ENCODE measurements around the gene RNF208. TPM values are rescaled to one million over a fixed set of nuclear protein-coding genes. Genes with fewer than 3 reads are reported as not detected.

RNF208 gene
- total and polyA plus RNA-seq, 2 of the 4 experiments (the other 2 are of a cell fraction), result 1.2 TPM; not detected in 1

DNA sequence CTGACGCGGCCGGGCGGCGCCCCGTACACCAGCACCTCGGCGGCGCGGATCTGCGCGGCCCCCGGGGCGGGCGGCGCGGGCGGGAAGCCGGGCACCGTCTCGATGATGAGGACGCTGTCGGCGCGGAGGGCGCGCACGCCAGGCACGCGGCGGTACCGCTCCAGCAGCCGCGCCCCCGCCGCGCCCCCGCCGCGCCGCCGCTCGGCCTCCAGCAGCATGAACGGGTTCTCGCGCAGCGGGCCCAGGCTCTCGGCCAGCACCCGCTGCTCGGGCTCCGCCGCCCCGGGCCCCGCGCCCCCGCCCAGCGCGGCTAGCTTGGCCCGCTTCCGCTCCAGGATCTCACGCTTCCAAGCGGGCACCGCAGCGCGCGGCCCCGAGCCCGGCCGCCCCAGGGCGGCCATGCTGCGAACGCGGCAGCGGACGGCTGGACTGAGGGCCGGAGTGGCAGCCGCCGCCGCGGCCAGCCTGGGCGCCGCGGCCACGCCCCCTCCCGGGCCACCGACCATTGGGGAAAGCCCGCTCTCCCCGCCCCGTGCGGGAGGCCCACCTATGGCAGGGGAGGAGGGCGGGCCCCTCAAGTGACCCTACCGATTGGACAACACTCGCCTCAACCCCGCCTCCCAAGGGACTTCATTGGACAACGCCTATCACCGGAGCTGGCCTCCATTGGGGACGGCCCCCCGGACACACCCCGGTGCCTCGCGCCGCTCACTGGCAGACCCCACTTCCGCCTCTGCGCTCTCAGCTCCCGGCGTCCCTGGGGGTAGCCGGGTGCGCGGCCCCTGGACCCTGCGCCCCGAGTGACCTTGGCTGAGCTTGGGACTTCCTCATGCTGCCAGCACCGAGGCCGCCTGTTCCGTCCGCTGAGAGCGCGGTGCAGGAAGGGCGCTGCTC is 21.5 kb downstream of the RNF208 start, which contains the start of gene TPRN (continued):
- TF ChIP-seq BHLHE40 (IDR thresholded peaks at IDR 0.05; ENCODE audit: low read depth, low read length) (peak; percentile 7; the same call in 1 of the 2 replicates), CEBPB (IDR thresholded peaks at IDR 0.05; ENCODE audit: low read depth, low read length) (no peak), RAD21 (IDR thresholded peaks at IDR 0.05; ENCODE audit: low read length) (no peak)

DNA sequence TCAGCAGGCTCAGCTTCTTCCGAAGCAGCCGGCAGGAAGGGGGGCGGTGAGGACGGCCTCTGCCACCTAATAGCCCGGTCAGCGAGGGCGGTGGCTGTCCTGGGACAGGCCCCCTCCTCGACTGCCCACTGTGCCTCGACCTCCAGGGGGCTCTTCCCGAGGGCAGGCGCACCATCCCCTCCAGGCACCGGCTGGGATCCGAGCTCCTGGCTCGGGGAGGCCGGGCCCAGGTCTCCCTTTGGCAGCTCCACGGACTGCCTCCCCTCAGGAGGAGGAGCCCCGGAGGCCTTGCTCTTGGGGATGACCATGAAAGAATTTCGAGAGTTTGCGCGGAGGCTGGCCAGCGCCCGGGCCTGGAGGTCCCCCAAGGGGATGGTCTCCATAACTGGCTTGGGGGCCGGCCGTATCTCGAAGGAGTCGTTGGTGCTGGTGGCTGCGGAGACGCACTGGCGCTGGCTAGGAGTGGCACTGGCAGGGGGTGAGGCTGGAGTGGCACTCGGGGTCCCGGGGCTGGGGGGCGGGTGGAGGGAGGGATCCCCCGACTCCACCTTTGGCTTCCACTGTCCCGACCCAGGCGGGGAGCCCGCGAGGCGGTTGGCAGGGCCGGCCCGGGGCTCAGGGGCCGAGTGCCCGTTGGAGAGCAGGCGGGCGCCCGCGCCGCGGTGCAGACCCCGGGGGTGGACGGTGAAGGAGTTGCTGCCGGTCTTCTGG is 22.5 kb downstream of the RNF208 start:
- Histone ChIP-seq H3K9me1 (ENCODE audit: insufficient read depth, low read length) (0 out of 2 replicates have a peak, but pooled peaks cover 2% of the 10 kb centered on the region), H3K9me3 (ENCODE audit: control insufficient read depth, insufficient read depth, low read length) (no peaks in the 10 kb centered on the region), H4K8ac (ENCODE audit: low read depth in 2 of 2, low read length in 2 of 2) (no peak overlapping the region), H2BK15ac (ENCODE audit: low read depth, low read length) (no peak overlapping the region), H3K23ac (ENCODE audit: low read depth, low read length) (peak overlapping the region; percentile 66; the same call in 1 of the 2 replicates), H2AK5ac (ENCODE audit: low read depth, low read length) (0 out of 2 replicates have a peak overlapping the region, but pooled peaks have one; percentile 9), H2BK5ac (ENCODE audit: low read depth, low read length, poor library complexity, severe bottlenecking) (no peak overlapping the region), H2AFZ (replicated peaks; ENCODE audit: low read length, poor library complexity) (peak overlapping the region; percentile 78), H3K4me3 (ENCODE audit: insufficient read depth, low read depth, low read length) (peak overlapping the region; percentile 56), H3K36me3 (ENCODE audit: control insufficient read depth, insufficient read depth, low read length) (no peaks in the 10 kb centered on the region), H4K5ac (ENCODE audit: low read depth, low read length) (no peak overlapping the region), H2AK9ac (replicated peaks; ENCODE audit: low read depth, low read length, poor library complexity) (peak overlapping the region; percentile 91), H3K56ac (ENCODE audit: extremely low read depth, insufficient read depth, low read length) (no peak overlapping the region), H2BK120ac (ENCODE audit: low read depth, low read length) (no peak overlapping the region), H4K91ac (ENCODE audit: insufficient read depth, low read depth, low read length) (no peak overlapping the region), H3K79me1 (ENCODE audit: low read depth in 1 of 2, low read length in 2 of 2) (peaks cover 21 to 81% of the 10 kb centered on the region in 2 experiments), H3K4me1 (ENCODE audit: control insufficient read depth, insufficient read depth, low read length) (peaks cover 21% of the 10 kb centered on the region), H3K18ac (ENCODE audit: low read depth, low read length) (no peak overlapping the region), H3K4ac (ENCODE audit: low read depth, low read length) (no peak overlapping the region), H3K4me2 (ENCODE audit: low read depth, low read length) (peak overlapping the region; percentile 69), H3K14ac (replicated peaks; ENCODE audit: low read depth, low read length) (no peak overlapping the region), H3K27ac (ENCODE audit: insufficient read depth, low read length) (no peak overlapping the region; the same call in 1 of the 2 replicates), H2BK20ac (ENCODE audit: low read depth, low read length) (no peak overlapping the region), H3K27me3 (ENCODE audit: control insufficient read depth, insufficient read depth, low read length) (no peaks in the 10 kb centered on the region), H3K9ac (ENCODE audit: low read depth, low read length) (peak overlapping the region; percentile 16; the same call in 1 of the 2 replicates), H4K20me1 (ENCODE audit: insufficient read depth, low read length) (peaks cover 37% of the 10 kb centered on the region)
- no peak for ATAC-seq (ENCODE audit: low read depth)
- intact Hi-C loops (cut with micrococcal nuclease) (loop anchor here (1.0 kb wide), 1 partner anchor 10 kb away; no protein-coding TSS in a partner anchor), in situ Hi-C loops (cut with MboI; ENCODE audit: low sequenced_read_pairs) (no loop called here), dilution Hi-C loops (cut with HindIII; ENCODE audit: low sequenced_read_pairs, unreplicated experiment) (no loop called here)
- BruUV-seq (replicated peaks), result no TSS peak
- 31% methylated on average over 9 of the region's 51 CpGs; no CpG with 5 or more reads in 1 of the 2 experiments for WGBS, 2 experiments (ENCODE audit: extremely low coverage in 2 of 2, insufficient read length in 1 of 2)
- TF ChIP-seq, protein P1, sequence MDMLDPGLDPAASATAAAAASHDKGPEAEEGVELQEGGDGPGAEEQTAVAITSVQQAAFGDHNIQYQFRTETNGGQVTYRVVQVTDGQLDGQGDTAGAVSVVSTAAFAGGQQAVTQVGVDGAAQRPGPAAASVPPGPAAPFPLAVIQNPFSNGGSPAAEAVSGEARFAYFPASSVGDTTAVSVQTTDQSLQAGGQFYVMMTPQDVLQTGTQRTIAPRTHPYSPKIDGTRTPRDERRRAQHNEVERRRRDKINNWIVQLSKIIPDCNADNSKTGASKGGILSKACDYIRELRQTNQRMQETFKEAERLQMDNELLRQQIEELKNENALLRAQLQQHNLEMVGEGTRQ (IDR thresholded peaks at IDR 0.05; ENCODE audit: low read depth, low read length), result no peak
- TF ChIP-seq MAFK (IDR thresholded peaks at IDR 0.05; ENCODE audit: low read depth, low read length) (no peak), BHLHE40 (IDR thresholded peaks at IDR 0.05; ENCODE audit: low read depth, low read length) (no peak), RAD21 (IDR thresholded peaks at IDR 0.05; ENCODE audit: low read length) (no peak), MAZ (IDR thresholded peaks at IDR 0.05; ENCODE audit: borderline replicate concordance, low read depth, low read length) (no peak), RCOR1 (IDR thresholded peaks at IDR 0.05; ENCODE audit: insufficient replicate concordance, low read length) (no peak), FOS (IDR thresholded peaks at IDR 0.05; ENCODE audit: low read depth, low read length) (no peak), RFX5 (IDR thresholded peaks at IDR 0.05; ENCODE audit: low read depth, low read length) (no peak), MXI1 (IDR thresholded peaks at IDR 0.05; ENCODE audit: borderline replicate concordance, low read depth, low read length) (no peak)
- TF ChIP-seq, protein P2, sequence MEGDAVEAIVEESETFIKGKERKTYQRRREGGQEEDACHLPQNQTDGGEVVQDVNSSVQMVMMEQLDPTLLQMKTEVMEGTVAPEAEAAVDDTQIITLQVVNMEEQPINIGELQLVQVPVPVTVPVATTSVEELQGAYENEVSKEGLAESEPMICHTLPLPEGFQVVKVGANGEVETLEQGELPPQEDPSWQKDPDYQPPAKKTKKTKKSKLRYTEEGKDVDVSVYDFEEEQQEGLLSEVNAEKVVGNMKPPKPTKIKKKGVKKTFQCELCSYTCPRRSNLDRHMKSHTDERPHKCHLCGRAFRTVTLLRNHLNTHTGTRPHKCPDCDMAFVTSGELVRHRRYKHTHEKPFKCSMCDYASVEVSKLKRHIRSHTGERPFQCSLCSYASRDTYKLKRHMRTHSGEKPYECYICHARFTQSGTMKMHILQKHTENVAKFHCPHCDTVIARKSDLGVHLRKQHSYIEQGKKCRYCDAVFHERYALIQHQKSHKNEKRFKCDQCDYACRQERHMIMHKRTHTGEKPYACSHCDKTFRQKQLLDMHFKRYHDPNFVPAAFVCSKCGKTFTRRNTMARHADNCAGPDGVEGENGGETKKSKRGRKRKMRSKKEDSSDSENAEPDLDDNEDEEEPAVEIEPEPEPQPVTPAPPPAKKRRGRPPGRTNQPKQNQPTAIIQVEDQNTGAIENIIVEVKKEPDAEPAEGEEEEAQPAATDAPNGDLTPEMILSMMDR (conservative IDR thresholded peaks at IDR 0.05; ENCODE audit: low read depth, low read length), result no peak
- DNase-seq, result peak; percentile 12
- ChIA-PET CTCF (no interaction called here), POLR2A (ENCODE audit: unreplicated experiment) (interaction anchor here (1.3 kb wide), 2 partner anchors 11 to 41 kb away, joined by 3 to 4 read pairs; partner anchors contain the start of genes SSNA1 and TUBB4B)
